CD4-positive, alpha-beta T cell treated with Interleukin-2 at 100 ng/mL for 4 hours (primary cell): Measurements from ENCODE around the gene ZDHHC14.

Experiments used
- DNase-seq: peaks from one replicate; pipeline ENCODE4 v3.0.0-alpha.2; 2020; ENCODE audit warnings: low spot score

The ZDHHC14 gene

GRCh38 chr6:157621406-157621805 lies 240.4 kb downstream of the ZDHHC14 start:
- DNase-seq, result no peak

- no peak for DNase-seq
Measured at GRCh38 chr6:157622427-157622826, 241.4 kb downstream of the ZDHHC14 start.

DNA sequence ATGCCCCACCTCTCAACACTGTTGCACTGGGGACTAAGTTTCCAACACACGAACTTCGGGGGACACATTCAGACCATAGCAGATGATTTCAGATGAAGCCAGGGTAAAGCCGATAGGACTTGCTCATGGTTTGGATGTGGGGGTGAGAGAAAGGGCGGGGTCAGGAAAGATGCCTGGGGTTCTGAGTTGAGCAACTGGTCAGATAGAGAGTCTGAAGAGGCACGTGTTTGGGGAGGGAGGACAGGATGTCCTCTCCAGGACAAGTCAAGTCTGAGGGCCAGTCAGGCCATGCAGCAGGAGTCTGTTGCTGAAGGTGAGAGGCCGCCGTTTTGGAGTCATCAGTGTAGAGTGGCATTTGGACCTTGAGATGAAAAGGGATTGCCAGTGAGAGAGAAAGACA lies 244.1 kb downstream of the ZDHHC14 start:
- DNase-seq, result no peak

GRCh38 chr6:157625764-157626163 lies 244.8 kb downstream of the ZDHHC14 start:
- DNase-seq, result no peak

GRCh38 chr6:157627195-157627966 lies 246.4 kb downstream of the ZDHHC14 start:
- DNase-seq, result no peak

GRCh38 chr6:157628463-157628862 lies 247.5 kb downstream of the ZDHHC14 start:
- no peak for DNase-seq

GRCh38 chr6:157629220-157629619 lies 248.2 kb downstream of the ZDHHC14 start:
- DNase-seq, result no peak

GRCh38 chr6:157630463-157631080 lies 249.6 kb downstream of the ZDHHC14 start:
- DNase-seq, result no peak

- no peak for DNase-seq
Measured at GRCh38 chr6:157631412-157631811, 250.4 kb downstream of the ZDHHC14 start.

GRCh38 chr6:157631838-157632614 lies 251.0 kb downstream of the ZDHHC14 start:
- no peak for DNase-seq

DNA sequence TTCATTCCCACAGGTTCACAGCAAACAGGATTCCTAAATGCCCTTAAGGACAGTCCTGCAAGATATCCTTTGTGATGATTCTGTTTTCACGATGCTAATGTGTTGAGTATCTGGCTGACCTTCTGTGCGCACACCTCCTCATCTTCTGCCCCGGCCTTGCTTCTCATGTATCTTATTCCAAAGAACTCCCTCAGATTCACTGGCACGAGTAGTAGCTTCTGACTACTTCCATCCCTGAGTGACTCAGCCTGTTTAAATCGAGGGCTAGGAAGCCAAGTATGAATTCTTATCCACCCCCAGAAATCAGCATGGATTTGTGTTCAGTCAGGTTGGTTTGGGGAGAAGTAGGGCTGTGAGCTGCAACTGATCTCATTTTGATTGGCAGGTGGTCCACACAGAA lies 251.8 kb downstream of the ZDHHC14 start:
- no peak for DNase-seq

- no peak for DNase-seq
Measured at GRCh38 chr6:157634546-157634945, 253.6 kb downstream of the ZDHHC14 start.

DNA sequence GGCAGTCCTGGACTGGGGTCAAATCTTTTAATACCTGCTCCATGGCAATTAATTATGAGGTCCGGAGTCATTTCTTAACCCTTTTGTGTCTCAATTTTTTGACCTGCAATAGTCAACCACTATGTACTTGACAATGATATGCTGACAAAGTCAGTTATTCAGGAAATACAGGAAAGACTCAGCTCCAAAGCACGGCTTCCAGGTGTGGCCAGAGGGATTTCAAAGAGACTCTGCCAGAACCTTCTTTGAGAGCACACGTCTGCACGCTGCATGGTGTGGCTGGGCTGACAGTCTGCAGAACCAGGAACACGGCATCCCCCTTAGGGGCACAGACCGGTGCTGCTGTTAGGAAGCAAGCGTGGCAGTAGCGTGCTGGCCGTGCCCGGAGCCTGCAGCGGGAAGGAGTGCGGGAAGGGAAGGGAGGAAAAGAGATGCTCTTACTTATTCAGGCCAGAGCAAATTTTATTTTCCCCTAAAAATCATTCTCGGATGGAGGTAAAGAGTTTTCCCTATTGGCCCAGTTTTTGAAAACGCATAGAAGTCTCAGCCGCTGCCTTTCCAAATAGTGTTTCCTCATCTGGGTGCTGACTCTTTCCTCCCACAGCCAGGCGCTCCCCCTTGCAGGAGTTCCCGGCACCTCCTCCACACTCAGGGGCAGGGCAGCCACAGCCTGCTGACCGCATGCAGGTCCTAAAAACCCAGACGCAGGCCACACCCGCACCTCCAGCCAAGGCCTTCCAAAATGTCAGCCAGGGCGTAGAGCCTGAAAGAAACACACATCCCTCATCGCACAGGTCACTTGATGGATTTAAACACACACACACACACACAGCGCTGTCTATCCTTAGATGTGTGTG lies 254.6 kb downstream of the ZDHHC14 start:
- no peak for DNase-seq

DNA sequence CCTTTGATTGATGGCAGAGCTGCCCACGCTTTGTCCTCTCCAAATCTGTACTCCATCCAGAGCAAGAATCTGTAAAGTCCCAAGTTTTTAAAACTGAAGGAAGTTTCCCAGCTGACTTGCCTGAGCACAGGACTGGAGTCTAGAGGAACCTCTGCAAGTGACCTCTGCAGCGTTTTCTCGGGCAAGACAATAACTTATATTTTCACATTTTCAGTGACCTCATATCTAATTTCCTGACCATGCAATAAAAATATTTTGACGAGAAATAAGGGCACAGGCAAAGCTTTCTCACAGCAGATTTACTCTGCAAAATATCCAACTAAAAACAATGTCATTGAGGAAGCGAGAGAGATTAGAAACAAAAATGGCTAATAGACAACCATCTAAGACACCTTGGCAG lies 256.5 kb downstream of the ZDHHC14 start:
- no peak for DNase-seq

DNA sequence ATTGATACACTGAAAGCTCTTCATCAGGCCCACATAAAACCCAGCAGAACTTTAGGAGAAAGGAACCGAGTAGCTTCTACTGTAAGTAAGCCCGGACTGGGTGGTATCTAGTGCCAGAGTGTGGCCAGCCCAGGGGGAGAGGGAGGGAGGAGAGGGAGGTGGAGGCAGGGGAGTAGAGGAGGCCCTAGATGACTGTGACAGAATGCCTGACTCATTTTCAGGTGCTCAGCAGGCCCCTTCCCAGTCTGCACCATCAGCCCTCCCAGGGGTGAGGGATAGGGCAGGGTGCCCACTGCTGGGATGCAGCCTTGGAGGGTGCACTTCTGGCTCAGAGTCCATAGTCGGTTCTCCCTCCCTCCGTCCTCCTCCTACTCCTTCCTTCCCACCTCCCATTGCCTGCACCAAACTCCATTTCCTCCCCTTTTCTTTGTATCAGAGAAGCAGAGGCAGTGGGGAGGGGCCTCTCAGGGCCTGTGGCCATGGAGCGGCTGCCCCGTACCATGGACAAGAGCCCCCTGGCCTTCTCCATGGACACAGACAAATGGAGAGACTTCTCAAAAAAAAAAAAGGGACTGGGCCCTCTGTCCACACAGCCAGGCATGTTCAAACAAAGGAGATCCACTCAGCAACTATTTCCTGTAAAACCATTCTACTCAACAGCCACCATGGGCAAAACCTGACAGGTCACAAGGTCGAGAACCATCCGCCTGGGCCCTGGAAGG lies 257.1 kb downstream of the ZDHHC14 start:
- no peak for DNase-seq

GRCh38 chr6:157638779-157639178 lies 257.8 kb downstream of the ZDHHC14 start:
- DNase-seq, result no peak

GRCh38 chr6:157640746-157641451 lies 259.9 kb downstream of the ZDHHC14 start:
- DNase-seq, result no peak

DNA sequence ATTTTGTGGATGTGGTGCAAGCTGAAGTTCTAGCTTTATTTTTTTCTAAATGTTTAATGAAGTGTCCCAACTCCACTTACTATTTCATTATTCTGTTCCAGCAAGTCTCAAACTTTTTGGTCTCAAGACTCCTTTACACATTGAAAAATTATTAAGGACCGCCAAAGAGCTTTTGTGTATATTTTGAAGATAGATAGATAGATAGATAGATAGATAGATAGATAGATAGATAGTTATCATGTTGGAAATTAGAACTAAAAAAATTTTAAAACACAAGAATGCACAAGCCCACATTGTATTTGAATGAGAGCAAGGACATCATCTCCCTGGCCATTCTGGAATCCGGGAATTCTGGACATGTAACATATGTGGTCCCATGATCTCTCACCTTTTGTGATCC lies 260.8 kb downstream of the ZDHHC14 start:
- DNase-seq, result no peak

DNA sequence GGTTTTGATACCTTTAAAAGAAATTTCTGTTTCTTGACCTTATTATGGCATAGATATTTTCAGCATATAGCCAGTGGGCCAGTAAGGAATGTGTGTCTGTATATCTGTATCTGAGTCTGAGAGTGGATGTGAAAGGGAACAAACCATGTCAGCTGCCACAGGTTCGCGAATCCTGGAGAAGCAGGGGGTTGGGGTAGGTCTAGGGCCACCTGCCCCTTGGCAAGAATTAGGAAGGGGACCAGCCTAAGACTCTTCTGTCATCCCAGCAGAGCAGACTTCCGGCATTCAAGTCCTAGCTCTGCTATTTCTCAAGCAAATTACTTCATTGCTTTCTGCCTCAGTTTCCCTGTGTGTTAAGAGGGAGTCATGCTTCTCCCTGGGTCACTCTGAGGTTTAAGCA lies 261.7 kb downstream of the ZDHHC14 start:
- no peak for DNase-seq

DNA sequence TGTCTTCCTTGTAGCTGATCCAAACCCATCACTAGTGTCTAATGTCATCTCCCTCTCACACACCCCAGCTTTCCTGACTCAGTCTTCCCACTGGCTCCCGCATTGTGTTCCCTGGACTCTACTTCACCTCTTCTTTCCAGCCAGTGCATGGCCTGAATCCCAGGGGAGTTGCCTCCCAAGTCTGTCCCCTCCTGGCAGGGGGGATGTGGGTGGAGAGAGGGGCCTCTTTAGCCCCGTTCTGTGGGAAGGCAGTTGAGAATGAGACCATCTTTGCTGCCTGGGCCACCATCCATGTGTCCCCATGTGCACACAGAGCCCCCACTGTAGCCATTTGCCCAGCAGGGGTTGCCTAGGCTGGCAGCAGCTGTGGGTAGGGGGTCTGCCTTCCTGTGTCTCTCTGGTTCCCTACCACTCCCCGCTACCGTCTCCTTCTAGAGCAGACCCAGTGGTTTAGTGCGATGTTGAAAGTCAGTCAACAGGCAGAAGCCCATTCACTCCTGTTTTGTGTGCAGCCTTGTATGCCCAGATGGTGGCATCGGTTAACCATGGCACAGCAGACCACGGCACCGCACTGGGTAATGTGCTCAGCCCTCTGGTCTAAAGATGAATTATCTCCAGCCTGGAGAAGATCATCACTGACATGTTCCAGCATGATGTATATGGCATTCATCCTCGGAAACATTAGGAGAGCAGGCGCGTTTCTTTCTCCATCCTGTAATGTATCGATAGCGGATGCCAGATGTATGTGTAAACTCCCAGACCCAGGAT lies 263.2 kb downstream of the ZDHHC14 start:
- DNase-seq, result no peak
